ENCODE measurements around the gene ELK3.
A peak's percentile ranks its signal among the peaks of the same experiment; 100 is the strongest.

The ELK3 gene

DNA sequence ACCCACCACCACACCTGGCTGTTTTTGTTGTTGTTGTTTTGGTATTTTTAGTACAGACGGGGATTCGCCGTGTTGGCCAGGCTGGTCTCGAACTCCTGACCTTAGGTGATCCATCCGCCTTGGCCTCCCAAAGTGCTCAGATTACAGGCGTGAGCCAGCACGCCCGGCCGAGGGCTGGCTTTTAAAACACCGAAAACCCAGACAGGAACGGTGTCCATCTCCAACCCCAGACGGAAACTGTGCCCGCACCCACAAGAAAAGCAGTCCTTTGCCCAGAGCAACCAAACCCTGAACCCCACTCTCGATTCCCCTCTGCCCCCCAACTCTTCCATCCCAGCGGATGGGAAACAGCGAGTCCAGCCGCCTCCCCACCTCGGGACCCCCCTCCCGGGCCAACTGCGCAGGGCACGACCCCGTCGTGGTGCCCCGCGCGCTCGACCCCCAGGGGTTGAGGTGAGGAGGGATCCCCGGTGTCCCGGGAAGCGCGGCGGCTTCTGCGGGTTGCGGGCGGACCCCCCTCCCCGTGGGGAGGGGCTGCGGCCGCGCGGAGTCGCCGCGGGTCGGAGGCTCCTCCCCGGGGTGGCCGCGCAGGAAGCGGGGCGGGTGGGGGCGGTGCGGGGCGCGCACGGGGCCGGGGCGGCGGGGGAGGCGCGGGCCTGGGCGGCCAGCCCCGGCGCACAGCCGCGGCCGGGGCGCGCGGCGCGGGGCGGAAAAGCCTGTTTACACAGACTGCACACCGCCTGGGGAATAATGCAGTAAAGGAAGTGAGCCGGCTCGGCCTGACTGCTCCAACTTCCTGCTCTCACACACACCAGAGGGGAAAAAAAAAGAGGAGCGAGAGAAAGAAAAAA, at the start of gene ELK3:
Gene ELK3 (plus strand): TSS at position 651 of the 851 bp plus-strand sequence.
- peak; percentile 80 for DNase-seq

DNA sequence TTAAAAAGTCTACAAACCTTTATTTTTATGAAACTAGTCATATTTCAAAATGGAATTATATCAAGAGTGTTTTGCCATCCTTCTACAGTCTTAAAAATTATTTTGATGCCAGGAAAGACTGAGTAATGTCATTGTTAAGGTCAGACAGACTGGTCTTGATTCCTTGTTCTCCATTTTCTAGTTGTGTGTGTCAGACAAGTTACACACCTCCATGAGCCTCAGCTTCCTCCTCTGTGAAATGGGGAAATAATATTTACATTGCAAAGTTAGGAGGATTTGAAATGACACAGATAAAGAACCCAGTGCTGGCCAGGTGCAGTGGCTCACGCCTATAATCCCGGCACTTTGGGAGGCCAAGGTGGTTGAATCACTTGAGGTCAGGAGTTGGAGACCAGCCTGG, 47.4 kb upstream of the ELK3 start:
- no peak for DNase-seq

DNA sequence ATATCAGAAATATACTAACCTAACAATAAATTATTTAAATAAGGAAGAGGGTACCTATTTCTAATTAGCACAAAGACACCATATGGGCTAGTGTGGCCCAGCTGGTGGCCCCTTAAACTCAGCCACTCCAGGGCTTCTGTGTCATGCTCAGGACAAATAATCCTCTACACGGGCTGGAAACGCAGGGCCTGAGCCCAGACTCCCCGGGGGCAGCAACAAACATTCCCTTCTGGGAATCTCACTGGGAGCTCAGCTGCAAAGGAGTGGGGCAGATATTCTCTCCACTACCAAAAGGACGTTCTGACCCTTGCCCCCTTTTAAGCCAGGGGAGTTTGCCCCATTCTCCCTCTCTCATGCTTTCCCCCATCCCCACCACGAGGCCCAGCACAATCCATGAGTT, 43.7 kb upstream of the ELK3 start:
- no peak for DNase-seq

DNA sequence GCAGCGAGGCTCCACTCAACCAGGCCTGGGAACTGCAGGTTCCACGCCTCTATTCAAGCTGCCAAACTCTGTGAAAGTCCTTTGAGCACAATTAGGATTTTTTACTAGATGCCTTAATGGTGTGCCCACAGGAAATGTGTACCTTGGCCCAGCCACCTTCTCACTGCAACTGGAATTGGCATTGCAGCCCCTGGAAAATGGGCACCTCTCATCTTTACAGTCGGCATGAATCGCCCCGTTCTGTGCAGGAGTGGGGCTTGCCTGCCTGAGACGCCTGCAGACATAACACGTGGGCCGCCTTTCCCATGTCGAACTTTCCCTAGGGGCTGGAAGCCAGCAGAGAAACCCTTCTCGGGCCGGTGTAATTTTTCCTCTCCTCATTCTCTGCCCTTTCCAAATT, 42.0 kb upstream of the ELK3 start:
- no peak for DNase-seq

DNA sequence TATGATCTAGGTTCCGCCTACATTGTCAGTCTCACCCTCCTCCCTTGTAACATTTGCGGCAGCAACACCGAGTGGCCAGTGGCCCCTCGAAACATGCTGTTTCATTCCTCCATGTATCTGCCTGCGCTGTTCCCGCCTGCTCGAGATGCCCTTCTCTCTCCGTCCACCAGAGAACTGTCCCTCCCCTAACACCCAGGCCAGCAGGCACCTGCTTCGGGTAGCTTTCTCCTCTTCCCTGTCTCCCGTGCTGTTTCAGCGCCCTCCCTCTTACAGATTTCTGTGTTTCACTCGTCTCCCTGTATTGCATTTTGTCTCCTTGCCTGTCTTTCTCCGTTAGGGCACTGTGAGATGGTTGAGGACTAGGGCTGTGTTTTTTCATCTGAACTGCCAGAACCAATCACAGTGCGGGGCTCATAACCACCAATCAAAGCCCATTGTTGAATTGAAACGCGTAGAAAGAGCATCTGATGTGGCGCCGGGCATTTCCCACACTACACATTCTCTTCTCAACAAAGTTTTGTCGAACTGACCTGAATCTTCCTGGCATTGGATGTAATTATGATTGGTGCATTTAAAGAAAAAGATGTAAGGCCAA, 40.9 kb upstream of the ELK3 start:
- DNase-seq = no peak

DNA sequence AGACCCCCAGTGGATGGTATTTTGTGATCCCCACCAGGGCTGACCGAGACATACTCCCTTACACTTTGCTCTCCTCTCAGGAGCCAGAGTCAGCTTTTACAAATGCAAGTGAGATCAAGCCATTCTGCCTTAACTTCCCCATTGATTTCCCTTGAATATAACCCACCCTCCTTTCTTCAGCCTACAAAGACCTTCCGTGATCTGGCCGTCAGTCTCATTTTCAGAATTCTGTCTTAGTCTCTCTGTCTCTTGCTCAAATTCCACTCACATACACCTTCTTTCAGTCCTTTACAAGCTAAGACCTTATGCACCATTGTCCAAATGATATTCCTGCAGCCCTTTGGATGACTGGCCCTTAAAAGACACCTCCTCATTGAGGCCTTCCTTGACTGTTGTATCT, 39.0 kb upstream of the ELK3 start:
- DNase-seq = no peak

DNA sequence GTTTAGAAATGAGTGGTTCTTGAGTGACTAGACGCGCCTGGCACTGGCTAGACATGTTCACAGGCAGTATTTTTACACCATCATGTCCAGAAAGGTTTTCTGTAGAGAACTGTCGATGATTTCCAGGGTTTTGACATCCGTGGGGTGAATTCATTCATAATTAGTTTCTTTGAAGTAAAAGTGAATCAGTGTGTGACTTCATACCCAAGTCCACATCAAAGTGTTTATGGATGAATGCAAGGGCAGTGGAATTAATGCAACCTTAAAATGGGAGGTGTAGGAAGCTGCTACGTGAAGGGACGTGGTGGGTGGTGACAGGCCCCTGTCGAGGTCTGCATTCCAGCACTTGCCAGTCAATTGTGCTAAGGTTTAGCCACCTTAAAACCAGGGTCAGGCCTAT, 38.4 kb upstream of the ELK3 start:
- DNase-seq = no peak

DNA sequence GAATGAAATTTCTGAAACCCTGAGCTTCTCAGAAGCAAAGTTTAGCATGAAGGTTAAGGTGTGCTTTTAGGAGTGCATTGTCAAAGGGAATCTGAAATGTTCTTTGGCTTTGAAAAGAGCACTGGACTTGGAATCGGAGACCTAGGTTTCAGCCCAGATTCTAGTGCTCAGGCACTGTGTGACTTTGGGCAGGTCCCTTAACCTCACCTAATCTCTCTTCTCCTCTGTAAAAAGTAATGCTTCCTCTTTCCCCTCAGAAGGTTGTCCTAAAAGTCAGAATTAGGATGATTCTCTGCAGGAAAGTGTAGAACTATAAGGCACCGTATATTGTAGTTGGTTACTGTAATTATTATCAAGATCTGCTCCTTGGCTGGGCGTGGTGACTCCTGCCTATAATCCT, 38.0 kb upstream of the ELK3 start:
- no peak for DNase-seq

DNA sequence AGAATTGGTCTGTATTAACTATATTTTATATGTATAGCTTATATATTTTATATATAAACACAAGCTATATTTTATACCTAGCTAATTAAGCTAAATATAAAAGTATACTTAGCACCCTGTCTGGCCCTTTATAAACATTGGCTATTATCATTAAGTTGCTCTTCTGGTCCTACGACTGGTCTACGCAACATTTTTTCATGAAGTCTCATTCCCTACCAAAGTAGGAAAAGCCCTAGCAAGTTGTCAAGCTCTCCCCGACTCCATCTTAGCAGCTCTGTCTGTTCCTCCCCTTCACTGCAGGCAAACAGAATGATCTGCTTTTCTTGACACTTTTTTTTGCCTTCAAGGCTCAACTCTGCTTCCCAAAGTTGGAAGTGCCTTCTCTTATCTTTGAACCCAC, 36.7 kb upstream of the ELK3 start:
- no peak for DNase-seq

DNA sequence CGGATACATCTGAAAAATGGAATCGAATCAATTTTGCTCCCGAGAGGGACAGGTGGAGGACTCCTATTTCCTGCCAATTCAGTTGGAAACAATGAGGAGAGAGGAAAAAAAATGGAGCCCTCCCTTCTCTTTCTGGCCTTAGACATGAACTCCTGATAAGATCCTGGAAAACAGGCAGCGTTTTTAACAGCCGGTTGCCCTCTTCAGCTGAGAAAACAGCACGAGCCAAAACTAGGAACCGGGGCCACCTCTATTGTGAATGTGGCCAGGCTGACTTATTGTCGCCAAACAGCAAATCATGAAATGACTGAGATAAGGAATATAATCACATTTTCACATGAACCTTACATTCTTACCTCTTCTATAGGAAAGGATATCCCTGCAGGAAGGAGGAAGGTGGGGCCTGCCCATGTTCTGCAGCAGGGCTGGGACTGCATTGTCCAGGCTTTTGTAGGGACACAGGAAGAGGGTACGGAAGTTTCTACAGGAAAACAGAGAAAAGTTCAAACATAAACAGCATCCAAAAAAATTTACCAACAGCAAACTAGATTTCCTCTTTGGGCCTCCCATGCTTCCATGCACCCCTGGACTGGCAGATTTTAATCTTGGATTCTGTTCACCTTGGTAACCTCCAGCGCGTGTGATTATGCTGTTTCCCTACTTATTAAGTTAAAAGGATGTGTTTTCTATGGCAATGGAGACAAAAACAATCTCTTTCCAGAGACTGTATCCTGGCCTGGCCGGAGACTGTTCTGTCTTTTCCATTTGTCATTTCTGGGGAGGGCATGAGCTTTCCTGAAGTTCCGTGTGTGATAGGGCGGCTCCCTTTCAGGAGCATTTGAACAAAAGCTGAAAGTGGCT, 29.0 kb upstream of the ELK3 start:
- no peak for DNase-seq

DNA sequence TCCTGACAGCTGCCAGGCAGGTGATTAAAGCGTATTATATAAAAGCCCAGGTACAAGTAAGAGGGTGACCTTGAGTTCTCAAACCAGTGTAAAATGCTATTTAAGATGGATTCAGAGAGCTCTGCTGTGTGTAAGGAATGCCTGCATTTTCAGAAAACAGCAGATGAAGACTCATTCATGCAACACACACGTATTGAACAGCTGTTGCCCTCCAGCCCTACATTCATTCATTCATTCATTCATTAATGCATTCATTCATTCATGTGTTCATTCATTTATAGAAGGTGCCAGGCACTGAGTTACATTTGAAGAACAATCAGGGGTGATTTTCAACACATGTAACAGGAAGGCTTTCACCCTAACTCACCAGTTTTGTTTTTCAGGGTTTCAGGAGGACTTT, 27.4 kb upstream of the ELK3 start:
- no peak for DNase-seq

DNA sequence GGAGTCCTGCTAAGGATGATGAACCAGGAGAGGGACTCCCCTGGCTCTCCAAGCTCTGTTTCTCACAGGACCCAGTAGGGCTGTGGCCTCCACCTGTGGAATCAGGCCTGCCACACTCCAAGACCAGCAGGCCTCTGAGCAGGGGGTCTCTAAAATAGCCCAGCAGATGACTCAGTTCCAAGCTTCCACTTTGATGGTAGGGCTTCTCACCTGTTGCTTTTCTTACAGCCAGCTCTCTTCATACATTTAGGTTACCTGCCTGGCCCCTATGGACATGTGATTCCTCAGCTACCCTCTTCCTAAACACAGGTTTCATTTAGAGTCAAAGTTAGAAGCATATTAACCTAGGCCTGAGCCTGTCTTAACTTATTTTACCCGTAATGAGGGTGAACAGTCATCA, 26.7 kb upstream of the ELK3 start:
- DNase-seq = no peak

DNA sequence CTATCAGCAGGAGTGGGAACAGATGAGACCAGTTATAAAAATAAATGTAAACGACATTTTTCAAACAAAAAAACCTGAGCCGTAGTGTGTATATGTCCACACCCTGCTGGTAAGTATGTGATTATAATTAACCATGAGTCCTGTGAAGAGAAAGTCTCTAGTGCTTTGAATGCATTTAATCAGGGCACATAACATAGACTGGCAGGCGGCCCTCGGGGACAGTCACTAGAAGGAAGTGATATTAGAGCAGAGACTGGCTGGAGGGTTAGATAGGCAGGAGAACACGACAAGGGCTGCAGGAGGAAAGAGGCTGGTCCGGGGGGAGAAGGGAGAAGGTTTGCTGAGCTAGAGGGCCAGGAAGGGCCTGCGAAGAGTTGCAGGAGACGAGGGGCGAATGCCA, 23.8 kb upstream of the ELK3 start:
- DNase-seq = no peak

DNA sequence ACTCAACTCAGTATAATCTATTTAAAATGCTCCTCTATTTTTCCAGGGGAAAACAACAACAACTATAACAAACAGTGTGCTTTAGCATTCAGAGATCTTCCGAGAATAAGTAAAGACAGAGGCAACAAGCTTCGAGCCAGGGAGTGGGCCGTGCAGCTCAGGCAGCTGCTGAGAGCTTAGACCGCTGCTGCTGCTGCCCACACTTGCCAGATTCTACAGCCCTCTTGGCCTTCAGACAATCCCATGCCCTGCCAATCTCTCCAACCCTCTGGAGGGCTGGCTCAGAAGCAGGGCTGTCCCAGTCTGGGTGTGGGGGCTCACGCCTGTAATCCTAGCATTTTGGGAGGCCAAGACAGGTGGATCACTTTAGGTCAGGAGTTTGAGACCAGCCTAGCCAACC, 23.4 kb upstream of the ELK3 start:
- no peak for DNase-seq

DNA sequence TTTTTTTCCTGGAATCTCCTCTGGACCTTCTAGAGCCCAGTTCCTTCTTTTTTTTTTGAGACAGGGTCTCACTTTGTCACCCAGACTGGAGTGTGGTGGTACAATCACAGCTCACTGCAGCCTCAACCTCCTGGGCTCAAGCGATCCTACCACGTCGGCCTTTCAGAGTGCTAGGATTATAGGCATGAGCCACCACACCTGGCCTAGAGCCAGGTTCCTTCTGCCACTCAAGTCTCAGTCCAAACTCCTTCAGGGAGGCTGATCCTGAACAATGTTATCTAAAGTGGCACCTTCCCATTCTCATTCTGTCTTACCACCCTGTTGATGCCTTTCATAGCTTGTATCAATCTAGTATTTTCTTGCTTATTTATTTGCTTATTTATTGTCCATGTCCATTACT, 22.3 kb upstream of the ELK3 start:
- no peak for DNase-seq

DNA sequence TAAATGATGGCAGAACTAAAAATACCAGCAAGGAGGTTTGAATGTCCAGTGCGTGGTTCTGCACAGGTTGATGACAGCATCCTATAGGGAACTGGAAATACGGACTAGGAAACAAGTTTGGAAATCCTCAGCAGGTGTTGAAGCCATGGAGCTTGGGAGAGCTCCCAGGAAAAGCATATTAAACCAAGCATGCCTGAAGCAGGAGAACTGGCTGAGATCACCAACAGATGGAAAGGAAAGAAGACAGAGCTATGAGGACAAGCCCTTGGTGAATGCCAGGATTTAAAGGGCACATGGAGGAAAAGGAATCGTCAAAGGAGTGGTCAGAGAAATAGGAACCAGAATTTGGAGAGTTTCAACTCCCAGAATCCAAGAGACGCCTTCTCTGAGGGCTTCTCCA, 21.2 kb upstream of the ELK3 start:
- DNase-seq = no peak

DNA sequence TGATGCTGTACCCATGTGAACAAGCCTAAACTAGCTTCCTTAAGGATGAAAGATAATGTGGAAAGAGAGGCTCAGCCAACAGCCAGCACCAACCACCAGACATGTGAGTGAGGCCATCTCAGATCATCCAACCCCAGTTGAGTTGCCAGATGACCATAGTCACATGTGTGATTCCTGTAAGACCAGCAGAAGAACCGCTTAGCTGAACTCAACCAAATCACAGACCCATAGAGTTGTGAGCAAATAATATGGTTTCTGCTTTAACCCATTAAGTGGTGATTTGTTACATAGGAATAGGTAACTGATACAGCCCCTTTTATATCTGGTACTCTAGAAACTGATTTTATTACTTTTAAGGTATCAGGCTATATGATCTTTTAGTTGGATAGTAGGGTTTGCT, 17.6 kb upstream of the ELK3 start:
- DNase-seq = no peak

DNA sequence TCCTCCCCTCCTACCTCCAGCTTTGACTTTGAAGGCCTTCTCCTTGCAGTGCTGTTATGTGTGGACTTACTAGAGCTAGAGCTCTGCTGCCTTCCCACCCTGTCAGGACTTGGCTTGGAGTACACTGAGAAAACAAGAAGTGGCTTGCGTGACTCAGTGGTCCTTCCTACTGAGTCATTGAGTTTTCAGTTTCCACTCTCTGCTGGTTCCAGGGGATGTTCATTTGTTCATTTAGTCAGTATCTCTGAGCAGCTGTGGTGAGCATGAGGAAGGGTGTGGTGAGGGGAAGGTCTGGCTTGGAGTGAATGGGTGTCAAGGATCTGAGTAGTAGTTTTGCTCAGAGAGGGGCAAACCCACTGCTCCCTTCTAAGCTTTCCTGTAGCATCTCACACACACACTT, 17.2 kb upstream of the ELK3 start:
- DNase-seq = peak; percentile 78

DNA sequence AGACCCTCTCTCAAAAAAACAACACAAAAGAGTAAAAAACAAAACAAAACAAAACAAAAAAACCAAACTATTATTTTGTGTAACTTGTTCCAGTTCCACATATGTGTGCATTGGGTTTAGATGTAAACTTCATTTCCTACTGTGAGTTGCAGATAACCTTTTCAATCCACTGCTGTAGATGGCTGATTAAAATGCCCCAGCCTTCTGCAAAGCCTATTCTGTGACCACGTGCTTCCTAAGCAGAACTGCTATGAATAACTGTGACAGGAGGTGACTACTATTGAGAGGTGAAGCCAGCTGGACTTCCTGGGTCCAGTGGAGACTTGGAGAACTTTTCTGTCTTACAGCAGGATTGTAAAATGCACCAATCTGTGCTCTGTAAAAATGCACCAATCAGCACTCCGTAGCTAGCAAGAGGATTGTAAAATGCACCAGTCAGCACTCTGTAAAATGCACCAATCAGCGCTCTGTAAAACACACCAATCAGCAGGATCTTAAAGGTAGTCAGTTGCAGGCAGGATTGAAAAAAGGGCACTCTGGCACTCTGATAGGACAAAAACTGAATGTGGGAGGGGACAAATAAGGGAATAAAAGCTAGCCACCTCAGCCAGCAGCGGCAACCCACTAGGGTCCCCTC, 10.3 kb upstream of the ELK3 start:
- DNase-seq = no peak

DNA sequence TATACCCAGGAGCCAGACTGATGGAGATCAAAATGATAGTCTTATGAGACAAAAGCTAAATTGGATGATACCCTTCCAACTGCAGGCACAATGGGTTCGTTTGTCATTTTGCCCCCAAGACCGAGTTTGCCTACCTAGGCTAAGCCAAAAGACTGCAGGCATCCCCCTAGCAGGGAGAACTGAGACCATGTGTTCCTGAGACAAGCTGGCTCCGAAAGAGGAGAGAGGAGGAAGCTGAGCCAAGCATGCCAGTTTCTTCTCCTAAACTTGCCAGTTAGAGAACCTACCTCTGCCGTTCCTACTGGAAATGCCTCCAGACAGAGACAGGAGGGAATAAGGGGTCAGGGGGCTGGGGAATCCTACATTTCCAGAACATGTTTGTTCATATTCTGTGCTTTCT, 8.3 kb upstream of the ELK3 start:
- no peak for DNase-seq

DNA sequence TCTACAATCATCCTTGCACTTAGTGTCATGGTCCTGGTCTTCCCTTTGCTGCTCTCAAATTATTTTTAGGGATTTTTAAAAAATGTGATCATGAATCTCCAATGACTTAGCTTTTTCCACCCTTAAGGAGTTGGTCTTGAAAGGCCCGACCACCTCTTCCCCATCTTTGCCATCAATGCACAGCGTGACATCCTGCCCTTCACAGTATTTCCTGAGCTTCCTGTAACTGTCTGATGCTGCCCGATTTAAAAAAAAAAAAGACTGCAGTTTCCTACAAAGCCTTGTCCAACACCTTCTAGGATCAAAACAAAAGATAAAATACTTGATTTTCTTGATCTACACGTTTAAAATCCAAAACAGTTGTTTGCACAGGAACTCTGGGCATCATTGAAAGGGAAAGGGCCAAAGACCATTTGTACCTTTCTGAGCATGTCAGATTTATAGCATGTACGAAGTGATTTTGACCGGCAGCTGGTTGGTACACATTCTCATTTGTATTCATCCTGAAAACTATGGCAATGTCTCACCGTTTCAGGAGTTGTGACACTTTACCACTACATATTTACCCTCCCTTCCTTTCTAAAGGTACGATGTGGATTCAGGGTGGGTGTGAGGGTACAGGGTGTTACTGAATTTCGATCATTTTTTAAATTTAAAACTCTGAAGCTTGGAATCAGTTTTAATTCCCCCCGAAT, 7.4 kb upstream of the ELK3 start:
- no peak for DNase-seq

DNA sequence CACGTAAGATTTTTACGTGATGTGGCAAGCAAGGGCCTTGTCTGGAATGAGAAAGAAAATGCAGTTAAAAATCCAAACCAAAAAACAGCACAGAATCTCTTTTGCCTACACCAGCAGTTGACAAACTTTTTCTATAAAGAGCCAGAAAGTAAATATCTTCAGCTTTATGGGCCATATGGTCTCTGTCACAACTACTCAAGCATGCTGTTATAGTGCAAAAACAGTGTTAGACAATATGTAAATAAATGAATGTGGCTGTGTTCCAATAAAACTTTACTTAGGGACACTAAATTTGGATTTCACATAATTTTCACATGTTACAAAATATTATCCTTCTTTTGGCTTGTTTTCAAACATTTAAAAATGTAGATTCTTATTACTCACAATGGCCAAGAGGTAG, 6.2 kb upstream of the ELK3 start:
- no peak for DNase-seq

DNA sequence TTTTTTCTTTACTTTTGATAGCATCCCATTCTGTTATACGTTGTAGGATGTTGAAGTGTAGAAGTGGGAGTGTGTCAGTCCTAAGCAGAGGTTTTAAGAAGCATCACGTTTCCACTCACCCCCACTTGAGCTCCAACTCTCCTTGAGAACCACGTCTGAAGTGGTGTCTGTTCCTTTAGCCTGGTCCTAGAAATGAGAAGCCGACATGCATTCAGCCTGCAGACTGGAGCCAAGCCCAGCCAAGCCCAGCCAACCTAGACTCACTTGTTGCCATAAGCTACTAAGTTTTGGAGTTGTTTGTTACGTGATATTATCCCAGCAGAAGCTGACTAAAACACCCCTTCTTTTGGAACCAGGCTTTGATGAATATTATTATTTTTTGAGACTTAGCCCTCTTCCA, 4.4 kb upstream of the ELK3 start:
- DNase-seq = no peak
